SU-DHL-6 (cell line): ENCODE results near the gene NCOA1.
"Not testable (repeated sequence)": the region's sequence is repeated elsewhere in the genome, so short reads cannot be mapped to it uniquely, and the experiment has no call there.

Source experiments
- H2AFZ ChIP-seq: fragments of 200-600 bp; sonication (generic); 2 replicates; pipeline ENCODE4 v1.6.1; 2014; ENCODE audit warnings: low read depth, mild to moderate bottlenecking, moderate library complexity, mixed read lengths, antibody characterized with exemption, low read length; ENCODE audit not compliant: severe bottlenecking
- H3F3A ChIP-seq: fragments of 200-600 bp; shearing (Covaris generic); 2 replicates; pipeline ENCODE4 v1.6.0; 2016; ENCODE audit warnings: antibody characterized with exemption, mild to moderate bottlenecking; ENCODE audit not compliant: insufficient read depth
- H3K27ac ChIP-seq: fragments of 200-600 bp; sonication (generic); 2 replicates; pipeline ENCODE4 v1.5.1; 2016; ENCODE audit warnings: low read depth, mild to moderate bottlenecking, low read length, moderate library complexity, mixed read lengths
- H3K27me3 ChIP-seq: fragments of 200-600 bp; sonication (generic), shearing (Covaris generic); 2 replicates; pipeline ENCODE4 v1.6.0; 2014; ENCODE audit warnings: mild to moderate bottlenecking, low read length
- H3K36me3 ChIP-seq: fragments of 200-600 bp; sonication (generic); 2 replicates; pipeline ENCODE4 v1.6.1; 2014; ENCODE audit warnings: mild to moderate bottlenecking, low read length, mixed read lengths
- H3K4me2 ChIP-seq: fragments of 300-600, 200-600 bp; shearing (Covaris generic), sonication (generic); 2 replicates; pipeline ENCODE4 v1.6.0; 2014; ENCODE audit warnings: low read length, low read depth, mild to moderate bottlenecking; ENCODE audit not compliant: poor library complexity, severe bottlenecking
- H3K4me3 ChIP-seq: fragments of 200-600 bp; sonication (generic); 2 replicates; pipeline ENCODE4 v1.5.1; 2014; ENCODE audit warnings: antibody characterized with exemption, low read length, mild to moderate bottlenecking, mixed read lengths; ENCODE audit not compliant: insufficient read depth, poor library complexity, severe bottlenecking
- H3K79me2 ChIP-seq: fragments of 200-600 bp; sonication (generic); 2 replicates; pipeline ENCODE4 v1.6.1; 2014; ENCODE audit warnings: mild to moderate bottlenecking, low read length, moderate library complexity; ENCODE audit not compliant: insufficient read depth
- H3K9ac ChIP-seq: fragments of 200-600 bp; sonication (generic); 2 replicates; pipeline ENCODE4 v1.7.0; 2014; ENCODE audit warnings: mild to moderate bottlenecking, low read length
- H3K9me2 ChIP-seq: fragments of 200-600 bp; sonication (generic); replicated peaks from 2 replicates; pipeline ENCODE4 v1.6.1; 2014; ENCODE audit warnings: low read length; ENCODE audit not compliant: insufficient read depth
- H3K9me3 ChIP-seq: fragments of 200-600 bp; sonication (generic); 2 replicates; pipeline ENCODE4 v1.6.1; 2014; ENCODE audit warnings: low read length, mixed read lengths; ENCODE audit not compliant: insufficient read depth
- H4K20me1 ChIP-seq: fragments of 200-600 bp; sonication (generic); 2 replicates; pipeline ENCODE4 v1.6.1; 2014; ENCODE audit warnings: low read depth, mild to moderate bottlenecking, antibody characterized with exemption, low read length, moderate library complexity, mixed read lengths
- EZH2phosphoT487 ChIP-seq: fragments of 200-600 bp; sonication (generic), shearing (Covaris generic); conservative IDR thresholded peaks from 2 replicates; pipeline ENCODE4 v1.6.1; 2018; ENCODE audit warnings: mild to moderate bottlenecking, antibody characterized with exemption, low read length, moderate library complexity, mixed read lengths
- TF ChIP-seq, protein P1 (sequence below): fragments of 200-600 bp; sonication (generic); IDR thresholded peaks from one replicate; pipeline ENCODE4 v1.5.1; 2017; ENCODE audit warnings: antibody characterized with exemption, mild to moderate bottlenecking, low read length, moderate library complexity; ENCODE audit not compliant: insufficient read depth, poor library complexity, severe bottlenecking

Gene NCOA1

DNA sequence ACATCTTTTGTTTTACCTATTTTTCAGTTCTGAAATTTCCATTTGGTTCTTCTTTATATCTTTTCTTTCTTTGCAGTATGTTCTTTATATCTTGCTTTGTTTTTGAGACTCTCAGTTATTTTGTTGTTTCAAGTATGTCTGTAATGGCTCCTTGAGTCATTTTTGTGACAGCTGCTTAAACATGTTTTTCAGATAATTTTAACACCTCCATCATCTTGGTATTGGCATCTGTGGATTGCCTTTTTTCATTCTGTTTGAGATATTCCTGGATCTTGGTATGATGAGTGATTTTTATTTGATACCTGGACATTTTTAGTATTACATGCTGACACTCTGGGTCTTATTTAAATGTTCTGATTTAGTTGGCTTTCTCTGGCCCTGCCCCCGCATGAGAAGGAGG is 89.5 kb downstream of the NCOA1 start:
- Histone ChIP-seq H4K20me1 (no peaks in the 10 kb centered on the region), H3K36me3 (no peaks in the 10 kb centered on the region), H3K79me2 (no peaks in the 10 kb centered on the region), H3K4me3 (no peak overlapping the region), H3K4me2 (peak overlapping the region; percentile 70), H3K27me3 (no peaks in the 10 kb centered on the region), H3F3A (peaks cover 21% of the 10 kb centered on the region; the same call in 1 of the 2 replicates), H3K9ac (0 out of 2 replicates have a peak overlapping the region, but pooled peaks have one; percentile 24), H3K27ac (peak overlapping the region; percentile 91), H3K9me2 (no peaks in the 10 kb centered on the region), H2AFZ (no peak overlapping the region), H3K9me3 (no peaks in the 10 kb centered on the region)
- TF ChIP-seq EZH2phosphoT487 = no peak
- TF ChIP-seq, protein P1, sequence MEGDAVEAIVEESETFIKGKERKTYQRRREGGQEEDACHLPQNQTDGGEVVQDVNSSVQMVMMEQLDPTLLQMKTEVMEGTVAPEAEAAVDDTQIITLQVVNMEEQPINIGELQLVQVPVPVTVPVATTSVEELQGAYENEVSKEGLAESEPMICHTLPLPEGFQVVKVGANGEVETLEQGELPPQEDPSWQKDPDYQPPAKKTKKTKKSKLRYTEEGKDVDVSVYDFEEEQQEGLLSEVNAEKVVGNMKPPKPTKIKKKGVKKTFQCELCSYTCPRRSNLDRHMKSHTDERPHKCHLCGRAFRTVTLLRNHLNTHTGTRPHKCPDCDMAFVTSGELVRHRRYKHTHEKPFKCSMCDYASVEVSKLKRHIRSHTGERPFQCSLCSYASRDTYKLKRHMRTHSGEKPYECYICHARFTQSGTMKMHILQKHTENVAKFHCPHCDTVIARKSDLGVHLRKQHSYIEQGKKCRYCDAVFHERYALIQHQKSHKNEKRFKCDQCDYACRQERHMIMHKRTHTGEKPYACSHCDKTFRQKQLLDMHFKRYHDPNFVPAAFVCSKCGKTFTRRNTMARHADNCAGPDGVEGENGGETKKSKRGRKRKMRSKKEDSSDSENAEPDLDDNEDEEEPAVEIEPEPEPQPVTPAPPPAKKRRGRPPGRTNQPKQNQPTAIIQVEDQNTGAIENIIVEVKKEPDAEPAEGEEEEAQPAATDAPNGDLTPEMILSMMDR = no peak

GRCh38 chr2:24581971-24582370 is 90.9 kb downstream of the NCOA1 start:
- not testable (repeated sequence) for H3K4me3 ChIP-seq, H3K4me2 ChIP-seq, H3K9me3 ChIP-seq, H3K79me2 ChIP-seq, H3K9ac ChIP-seq, H3K36me3 ChIP-seq, H4K20me1 ChIP-seq, H3K9me2 ChIP-seq, H3K27ac ChIP-seq, H3K27me3 ChIP-seq, H2AFZ ChIP-seq
- H3F3A ChIP-seq = peaks cover 21% of the 10 kb centered on the region

DNA sequence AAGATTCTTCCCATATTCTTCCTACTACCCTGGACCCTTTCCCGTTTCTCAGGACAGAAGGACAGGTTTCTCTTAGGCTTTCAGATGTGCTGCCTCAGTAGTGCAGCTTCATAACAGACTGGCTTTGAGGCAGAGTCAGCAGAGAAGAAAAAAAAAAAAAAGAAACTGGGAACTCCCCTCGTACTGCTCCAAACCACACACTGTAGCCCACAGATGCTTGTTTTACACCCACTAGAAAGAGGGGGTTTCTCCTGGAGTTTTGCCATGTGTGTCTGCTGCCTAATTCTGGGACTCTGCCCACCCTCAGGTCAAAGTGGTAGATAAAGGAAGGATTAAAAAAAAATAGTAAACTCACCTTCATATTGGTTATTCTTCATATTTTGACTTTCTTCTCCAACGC is 95.9 kb downstream of the NCOA1 start:
- TF ChIP-seq EZH2phosphoT487 = no peak
- TF ChIP-seq, protein P1 = no peak
- Histone ChIP-seq H3K27me3 (no peaks in the 10 kb centered on the region), H3K9me3 (no peaks in the 10 kb centered on the region), H3K9ac (peak overlapping the region; percentile 48), H3K9me2 (no peaks in the 10 kb centered on the region), H4K20me1 (no peaks in the 10 kb centered on the region), H3K36me3 (no peaks in the 10 kb centered on the region), H3K79me2 (no peaks in the 10 kb centered on the region), H3K27ac (peak overlapping the region; percentile 89), H3K4me3 (peak overlapping the region; percentile 20), H3K4me2 (peak overlapping the region; percentile 51), H3F3A (peaks cover 12% of the 10 kb centered on the region), H2AFZ (no peak overlapping the region)

DNA sequence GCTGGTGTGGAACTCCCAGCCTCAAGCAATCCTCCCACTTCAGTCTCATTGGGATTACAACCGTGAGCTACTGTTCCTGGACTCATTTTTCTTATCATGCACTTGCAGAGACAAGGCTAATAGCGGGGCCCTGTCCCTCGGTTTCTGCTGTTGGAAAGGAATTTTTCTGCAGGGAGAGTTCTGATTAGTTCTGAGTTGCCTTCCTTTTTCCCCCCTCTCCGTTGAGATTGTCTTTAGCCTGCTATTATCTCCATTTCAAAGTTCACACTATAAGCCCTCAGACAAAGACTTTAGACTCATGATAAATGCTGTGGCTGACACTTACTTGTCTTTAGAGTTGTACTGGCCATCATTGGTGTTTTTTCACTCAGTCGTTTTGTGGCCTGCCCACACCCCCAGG is 97.2 kb downstream of the NCOA1 start:
- Histone ChIP-seq H2AFZ (no peak overlapping the region), H3K36me3 (no peaks in the 10 kb centered on the region), H3K4me2 (no peak overlapping the region), H3K27me3 (no peaks in the 10 kb centered on the region), H3K9me2 (no peaks in the 10 kb centered on the region), H3K27ac (no peak overlapping the region), H3K4me3 (no peak overlapping the region), H3F3A (peaks cover 12% of the 10 kb centered on the region), H3K9ac (no peak overlapping the region), H3K79me2 (no peaks in the 10 kb centered on the region), H3K9me3 (no peaks in the 10 kb centered on the region), H4K20me1 (no peaks in the 10 kb centered on the region)
- TF ChIP-seq, protein P1 = no peak
